IMR-90 (cell line): ENCODE results near the gene UTP3. TPM values are rescaled to one million over a fixed set of nuclear protein-coding genes. Genes with fewer than 3 reads are reported as not detected.
A peak's percentile ranks its signal among the peaks of the same experiment; 100 is the strongest.

Experiments used
- ATAC-seq: fragments of 200-7000 bp; cut with Tn5 transposase; 2 replicates; pipeline ENCODE4 v1.9.1; 2020; ENCODE audit warnings: low read depth, mild to moderate bottlenecking, moderate library complexity
- BruUV-seq: library from RNA; stranded (reverse); fragments of 400-500 nt; replicated peaks from 2 replicates; lab custom pipeline; 2021; lab: Mats Ljungman, UMichigan
- CTCF ChIA-PET: fragments of 300-600 bp; formaldehyde crosslinking; extraction: SDS; loops from one replicate; lab custom pipeline; 2021; ENCODE audit warnings: antibody characterized with exemption; lab: Yijun Ruan, JAX
- POLR2A ChIA-PET: fragments of 300-600 bp; sonication (Branson Sonifier 250); formaldehyde crosslinking; loops from one replicate; lab custom pipeline; 2022; ENCODE audit warnings: antibody characterized with exemption; ENCODE audit not compliant: unreplicated experiment; lab: Charles Lee
- DNase-seq: peaks from one replicate; pipeline ENCODE4 v3.0.0; 2013
- H2AFZ ChIP-seq: replicated peaks from 2 replicates; pipeline ENCODE3; 2013; ENCODE audit warnings: low read length, mild to moderate bottlenecking; ENCODE audit not compliant: poor library complexity
- H2AK5ac ChIP-seq: 2 replicates; pipeline ENCODE4 v1.6.1; 2013; ENCODE audit warnings: low read depth, low read length, inconsistent platforms
- H2AK9ac ChIP-seq: replicated peaks from 2 replicates; pipeline ENCODE3; 2013; ENCODE audit warnings: mild to moderate bottlenecking, low read depth, low read length, moderate library complexity; ENCODE audit not compliant: poor library complexity
- H2BK120ac ChIP-seq: 2 replicates; pipeline ENCODE4 v1.6.1; 2013; ENCODE audit warnings: low read depth, low read length, inconsistent platforms
- H2BK15ac ChIP-seq: 3 replicates; pipeline ENCODE4 v1.6.1; 2013; ENCODE audit warnings: low read depth, low read length, inconsistent platforms
- H2BK20ac ChIP-seq: 2 replicates; pipeline ENCODE4 v1.6.1; 2013; ENCODE audit warnings: low read depth, mild to moderate bottlenecking, inconsistent platforms, low read length, moderate library complexity
- H2BK5ac ChIP-seq: 2 replicates; pipeline ENCODE4 v1.6.1; 2013; ENCODE audit warnings: mild to moderate bottlenecking, low read depth, low read length, inconsistent platforms; ENCODE audit not compliant: poor library complexity, severe bottlenecking
- H3K14ac ChIP-seq: replicated peaks from 2 replicates; pipeline ENCODE4 v1.6.1; 2013; ENCODE audit warnings: low read depth, low read length, inconsistent platforms
- H3K18ac ChIP-seq: 2 replicates; pipeline ENCODE4 v1.6.1; 2013; ENCODE audit warnings: low read depth, low read length, control low read depth
- H3K23ac ChIP-seq: 2 replicates; pipeline ENCODE4 v1.6.1; 2013; ENCODE audit warnings: low read depth, low read length, inconsistent platforms
- H3K27ac ChIP-seq: 2 replicates; pipeline ENCODE4 v1.5.1; 2013; ENCODE audit warnings: mild to moderate bottlenecking, control low read depth, low read length; ENCODE audit not compliant: insufficient read depth
- H3K27me3 ChIP-seq: 2 replicates; pipeline ENCODE4 v1.6.1; 2013; ENCODE audit warnings: low read length; ENCODE audit not compliant: control insufficient read depth, insufficient read depth
- H3K36me3 ChIP-seq: 2 replicates; pipeline ENCODE4 v1.6.1; 2013; ENCODE audit warnings: low read length, mixed read lengths; ENCODE audit not compliant: control insufficient read depth, insufficient read depth
- H3K4ac ChIP-seq: 2 replicates; pipeline ENCODE4 v1.6.1; 2013; ENCODE audit warnings: low read depth, low read length, inconsistent platforms
- H3K4me1 ChIP-seq: 2 replicates; pipeline ENCODE4 v1.6.1; 2013; ENCODE audit warnings: low read length, mixed read lengths; ENCODE audit not compliant: control insufficient read depth, insufficient read depth
- H3K4me2 ChIP-seq: 2 replicates; pipeline ENCODE4 v1.6.1; 2013; ENCODE audit warnings: low read depth, mild to moderate bottlenecking, control low read depth, low read length, moderate library complexity
- H3K4me3 ChIP-seq: 2 replicates; pipeline ENCODE4 v1.5.1; 2013; ENCODE audit warnings: low read depth, mild to moderate bottlenecking, control low read depth, low read length, moderate library complexity; ENCODE audit not compliant: insufficient read depth
- H3K56ac ChIP-seq: 2 replicates; pipeline ENCODE4 v1.6.1; 2013; ENCODE audit warnings: low read length, inconsistent platforms; ENCODE audit not compliant: insufficient read depth; ENCODE audit errors: extremely low read depth
- H3K79me1 ChIP-seq, 2 experiments: 2 replicates each; pipeline ENCODE4 v1.6.1; 2013; ENCODE audit warnings: low read length in 2 of 2, inconsistent platforms in 1 of 2, low read depth in 1 of 2
- H3K9ac ChIP-seq: 2 replicates; pipeline ENCODE4 v1.6.1; 2013; ENCODE audit warnings: low read depth, low read length, control low read depth
- H3K9me1 ChIP-seq: 2 replicates; pipeline ENCODE4 v1.6.1; 2013; ENCODE audit warnings: low read length, inconsistent platforms; ENCODE audit not compliant: insufficient read depth
- H3K9me3 ChIP-seq: 2 replicates; pipeline ENCODE4 v1.6.1; 2013; ENCODE audit warnings: low read length; ENCODE audit not compliant: control insufficient read depth, insufficient read depth
- H4K20me1 ChIP-seq: 2 replicates; pipeline ENCODE4 v1.6.1; 2013; ENCODE audit warnings: low read length, inconsistent platforms; ENCODE audit not compliant: insufficient read depth
- H4K5ac ChIP-seq: 2 replicates; pipeline ENCODE4 v1.6.1; 2013; ENCODE audit warnings: mild to moderate bottlenecking, low read depth, low read length, control low read depth
- H4K8ac ChIP-seq, 2 experiments: 2 replicates each; pipeline ENCODE4 v1.6.1; 2013; ENCODE audit warnings: low read depth in 2 of 2, low read length in 2 of 2, control low read depth in 1 of 2, inconsistent platforms in 1 of 2
- H4K91ac ChIP-seq: 2 replicates; pipeline ENCODE4 v1.6.1; 2013; ENCODE audit warnings: low read depth, low read length, inconsistent platforms; ENCODE audit not compliant: insufficient read depth
- BHLHE40 ChIP-seq: fragments of 150-350 bp; IDR thresholded peaks from 2 replicates; pipeline ENCODE4 v1.6.1; 2016; ENCODE audit warnings: mild to moderate bottlenecking, low read depth, low read length
- CEBPB ChIP-seq: IDR thresholded peaks from 2 replicates; pipeline ENCODE4 v1.6.1; 2012; ENCODE audit warnings: low read depth, low read length, improper control_type of control experiment
- CHD1 ChIP-seq: IDR thresholded peaks from 2 replicates; pipeline ENCODE4 v1.6.1; 2012; ENCODE audit warnings: low read depth, low read length, improper control_type of control experiment
- CTCF ChIP-seq: conservative IDR thresholded peaks from 2 replicates; pipeline ENCODE4 v1.5.1; 2012; ENCODE audit warnings: mild to moderate bottlenecking, low read depth, low read length, improper control_type of control experiment
- ELK1 ChIP-seq: fragments of 150-350 bp; IDR thresholded peaks from 2 replicates; pipeline ENCODE4 v1.6.1; 2016; ENCODE audit warnings: low read depth, mild to moderate bottlenecking, low read length, moderate library complexity, borderline replicate concordance
- FOS ChIP-seq: fragments of 150-350 bp; IDR thresholded peaks from 2 replicates; pipeline ENCODE4 v1.6.1; 2016; ENCODE audit warnings: low read depth, low read length
- MAFK ChIP-seq: IDR thresholded peaks from 2 replicates; pipeline ENCODE4 v1.6.1; 2012; ENCODE audit warnings: low read depth, low read length, improper control_type of control experiment
- MAZ ChIP-seq: IDR thresholded peaks from 2 replicates; pipeline ENCODE4 v1.6.1; 2012; ENCODE audit warnings: low read depth, mild to moderate bottlenecking, low read length, improper control_type of control experiment, moderate library complexity, borderline replicate concordance
- MXI1 ChIP-seq: IDR thresholded peaks from 2 replicates; pipeline ENCODE4 v1.6.1; 2012; ENCODE audit warnings: low read depth, mild to moderate bottlenecking, low read length, moderate library complexity, borderline replicate concordance
- NFE2L2 ChIP-seq: fragments of 150-350 bp; IDR thresholded peaks from 2 replicates; pipeline ENCODE4 v1.6.1; 2016; ENCODE audit warnings: low read depth, mild to moderate bottlenecking, low read length
- POLR2A ChIP-seq: IDR thresholded peaks from 2 replicates; pipeline ENCODE4 v1.6.1; 2012; ENCODE audit warnings: mild to moderate bottlenecking, low read depth, low read length
- RAD21 ChIP-seq: IDR thresholded peaks from 2 replicates; pipeline ENCODE4 v1.6.1; 2012; ENCODE audit warnings: low read length, improper control_type of control experiment
- RCOR1 ChIP-seq: IDR thresholded peaks from 2 replicates; pipeline ENCODE4 v1.6.1; 2012; ENCODE audit warnings: mild to moderate bottlenecking, low read length, improper control_type of control experiment; ENCODE audit not compliant: insufficient replicate concordance
- RFX5 ChIP-seq: IDR thresholded peaks from 2 replicates; pipeline ENCODE4 v1.8.0; 2012; ENCODE audit warnings: low read depth, mild to moderate bottlenecking, low read length, moderate library complexity
- SMC3 ChIP-seq: fragments of 150-350 bp; IDR thresholded peaks from 2 replicates; pipeline ENCODE4 v1.6.1; 2016; ENCODE audit warnings: low read depth, mild to moderate bottlenecking, antibody characterized with exemption, low read length, moderate library complexity
- USF2 ChIP-seq: fragments of 150-350 bp; IDR thresholded peaks from 2 replicates; pipeline ENCODE4 v1.6.1; 2017; ENCODE audit warnings: mild to moderate bottlenecking, antibody characterized with exemption, low read length, low read depth
- WGBS, 2 experiments: methylation state at CpG; one replicate each; pipeline versions ENCODE4 v1.1.5 to v1.1.7; 2013; ENCODE audit warnings: missing lambda C conversion rate in 2 of 2; ENCODE audit not compliant: insufficient read length in 1 of 2; ENCODE audit errors: extremely low coverage in 2 of 2; 5-methylcytosine and 5-hydroxymethylcytosine counted together
- dilution Hi-C: fragments of 300-500 bp; cut with HindIII; formaldehyde crosslinking; loops from one replicate; pipeline ENCODE4 v1.14.3; 2018; ENCODE audit warnings: low sequenced_read_pairs; ENCODE audit not compliant: unreplicated experiment
- in situ Hi-C: fragments of 300-500 bp; cut with MboI; formaldehyde crosslinking; loops from 3 replicates; pipeline ENCODE4 v1.14.3; 2019; ENCODE audit warnings: low sequenced_read_pairs, inconsistent platforms, mixed read lengths
- intact Hi-C: fragments of 100-400 bp; cut with micrococcal nuclease; formaldehyde crosslinking; loops from 2 replicates; pipeline ENCODE4 v1.10.0; 2022
- polyA plus RNA-seq, 3 experiments: library from polyadenylated mRNA; depleted of rRNA; stranded (reverse); fragments of >200 nt; gene quantifications; 2 replicates each; pipeline ENCODE4 v1.2.3, GENCODE V29; 2012; ENCODE audit warnings: low replicate concordance in 1 of 3
- total RNA-seq: library from RNA; depleted of rRNA; stranded (reverse); fragments of >200 nt; gene quantifications from 2 replicates; pipeline ENCODE4 v1.2.3, GENCODE V29; 2012

Gene UTP3
- total and polyA plus RNA-seq, 2 of the 4 experiments (the other 2 are of a cell fraction), result 14.9 to 30.7 TPM

GRCh38 chr4:70700712-70701111 lies 12.4 kb downstream of the UTP3 start:
- Histone ChIP-seq H3K23ac (no peak overlapping the region), H3K56ac (no peak overlapping the region), H2BK120ac (no peak overlapping the region), H2AFZ (no peak overlapping the region), H3K79me1 (peaks cover under 1 to 4% of the 10 kb centered on the region in 2 experiments; a peak in 1 of 4 replicates), H3K27ac (no peak overlapping the region), H4K5ac (no peak overlapping the region), H4K8ac (no peak overlapping the region), H3K4me1 (no peaks in the 10 kb centered on the region), H2BK15ac (no peak overlapping the region; the same call in 2 of the 3 replicates), H3K4me3 (no peak overlapping the region), H3K18ac (no peak overlapping the region), H4K20me1 (no peaks in the 10 kb centered on the region), H3K4ac (no peak overlapping the region), H3K27me3 (no peaks in the 10 kb centered on the region), H3K36me3 (no peaks in the 10 kb centered on the region; the same call in 1 of the 2 replicates), H3K4me2 (no peak overlapping the region), H2AK5ac (no peak overlapping the region), H4K91ac (no peak overlapping the region), H2BK20ac (no peak overlapping the region), H3K9ac (no peak overlapping the region), H2BK5ac (peak overlapping the region; percentile 46), H3K9me1 (no peaks in the 10 kb centered on the region), H2AK9ac (no peak overlapping the region), H3K9me3 (no peaks in the 10 kb centered on the region), H3K14ac (no peak overlapping the region)
- BruUV-seq, result no TSS peak
- ChIA-PET CTCF (no interaction called here), POLR2A (no interaction called here)
- in situ Hi-C loops, result no loop called here
- DNase-seq, result no peak
- ATAC-seq, result no peak
- dilution Hi-C loops, result no loop called here
- intact Hi-C loops, result no loop called here
- TF ChIP-seq MAZ, result no peak
- no peak for TF ChIP-seq MAFK
- no peak for TF ChIP-seq ELK1
- TF ChIP-seq SMC3, result no peak
- no peak for TF ChIP-seq CEBPB
- no peak for TF ChIP-seq FOS
- no peak for TF ChIP-seq RCOR1
- no peak for TF ChIP-seq CTCF
- TF ChIP-seq BHLHE40, result no peak
- no peak for TF ChIP-seq USF2
- TF ChIP-seq POLR2A, result no peak
- TF ChIP-seq NFE2L2, result no peak
- no peak for TF ChIP-seq MXI1
- TF ChIP-seq RFX5, result no peak
- no peak for TF ChIP-seq RAD21
- no peak for TF ChIP-seq CHD1
- no CpG with 5 or more reads among the region's 5 CpGs for WGBS, 2 experiments
